ENCODE results near the gene ANKRD29.

GRCh38 chr18:23636071-23636399 is 26.7 kb downstream of the ANKRD29 start:
- TF ChIP-seq CTCF (IDR thresholded peaks at IDR 0.05) (no peak), POLR2A (IDR thresholded peaks at IDR 0.05) (no peak), POLR2AphosphoS5 (IDR thresholded peaks at IDR 0.05) (no peak)
